Measurements from ENCODE around the gene HAGH.

The HAGH gene

GRCh38 chr16:1789643-1790045 lies 37.0 kb downstream of the HAGH start:
- H3K27ac Mint-ChIP-seq = no peak overlapping the region
- H3K36me3 Mint-ChIP-seq (ENCODE audit: low read depth) = peaks cover 48% of the 10 kb centered on the region

DNA sequence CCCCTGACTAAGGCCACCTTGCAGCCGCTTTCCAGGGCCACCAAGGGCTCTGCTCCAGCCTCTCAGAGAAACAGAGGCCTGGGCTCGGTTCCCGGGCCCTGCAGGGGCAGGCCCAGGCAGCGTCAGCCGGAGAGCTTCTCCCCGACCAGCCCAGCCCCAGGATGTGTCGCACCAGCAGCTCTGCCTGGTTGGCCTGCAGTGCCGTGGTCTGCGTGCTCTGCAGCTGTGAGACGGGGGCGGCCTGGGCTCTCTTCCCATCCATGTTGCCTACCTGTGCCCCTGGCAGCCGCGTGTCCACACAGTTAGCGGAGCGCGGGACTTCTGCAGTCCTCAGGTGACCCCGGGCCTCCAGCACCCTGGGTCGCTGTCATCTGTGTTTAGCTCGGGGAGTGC lies 37.9 kb downstream of the HAGH start:
- peaks cover 16% of the 10 kb centered on the region for H3K4me1 Mint-ChIP-seq (ENCODE audit: low read depth)
- no peak overlapping the region for H3K4me3 Mint-ChIP-seq
- no peak overlapping the region for H3K27ac Mint-ChIP-seq
- H3K36me3 Mint-ChIP-seq (ENCODE audit: low read depth) = peaks cover 51% of the 10 kb centered on the region
- H3K27me3 Mint-ChIP-seq = no peaks in the 10 kb centered on the region
- peak; percentile 26 for DNase-seq
- H3K9me3 Mint-ChIP-seq = no peaks in the 10 kb centered on the region

More at GRCh38 chr16:1789643-1790045, 37.0 kb downstream of the HAGH start:
- DNase-seq = no peak
- Mint-ChIP-seq H3K27me3 (no peaks in the 10 kb centered on the region), H3K4me3 (no peak overlapping the region), H3K9me3 (no peaks in the 10 kb centered on the region), H3K4me1 (ENCODE audit: low read depth) (peaks cover 11% of the 10 kb centered on the region)

- DNase-seq = no peak
- Mint-ChIP-seq H3K36me3 (ENCODE audit: low read depth) (peaks cover 55% of the 10 kb centered on the region), H3K4me3 (no peak overlapping the region)
Observed at GRCh38 chr16:1788095-1788707, 38.4 kb downstream of the HAGH start.

GRCh38 chr16:1787322-1788094 lies 39.1 kb downstream of the HAGH start:
- Mint-ChIP-seq H3K4me1 (ENCODE audit: low read depth) (peaks cover 20% of the 10 kb centered on the region), H3K4me3 (no peak overlapping the region), H3K36me3 (ENCODE audit: low read depth) (peaks cover 57% of the 10 kb centered on the region), H3K9me3 (no peaks in the 10 kb centered on the region), H3K27me3 (no peaks in the 10 kb centered on the region), H3K27ac (no peak overlapping the region)
- DNase-seq = no peak

More at GRCh38 chr16:1788095-1788707, 38.4 kb downstream of the HAGH start:
- H3K27me3 Mint-ChIP-seq = no peaks in the 10 kb centered on the region
- H3K27ac Mint-ChIP-seq = no peak overlapping the region
- no peaks in the 10 kb centered on the region for H3K9me3 Mint-ChIP-seq
- peaks cover 19% of the 10 kb centered on the region for H3K4me1 Mint-ChIP-seq (ENCODE audit: low read depth)

GRCh38 chr16:1787056-1787321 lies 39.6 kb downstream of the HAGH start:
- H3K27ac Mint-ChIP-seq = no peak overlapping the region
- no peaks in the 10 kb centered on the region for H3K9me3 Mint-ChIP-seq
- DNase-seq = no peak
- H3K36me3 Mint-ChIP-seq (ENCODE audit: low read depth) = peaks cover 57% of the 10 kb centered on the region
- H3K4me1 Mint-ChIP-seq (ENCODE audit: low read depth) = peaks cover 20% of the 10 kb centered on the region
- no peak overlapping the region for H3K4me3 Mint-ChIP-seq
- H3K27me3 Mint-ChIP-seq = no peaks in the 10 kb centered on the region

- no peak overlapping the region for H3K4me3 Mint-ChIP-seq
- no peak overlapping the region for H3K27ac Mint-ChIP-seq
- no peak for DNase-seq
Observed at GRCh38 chr16:1786242-1787055, 40.2 kb downstream of the HAGH start.

DNA sequence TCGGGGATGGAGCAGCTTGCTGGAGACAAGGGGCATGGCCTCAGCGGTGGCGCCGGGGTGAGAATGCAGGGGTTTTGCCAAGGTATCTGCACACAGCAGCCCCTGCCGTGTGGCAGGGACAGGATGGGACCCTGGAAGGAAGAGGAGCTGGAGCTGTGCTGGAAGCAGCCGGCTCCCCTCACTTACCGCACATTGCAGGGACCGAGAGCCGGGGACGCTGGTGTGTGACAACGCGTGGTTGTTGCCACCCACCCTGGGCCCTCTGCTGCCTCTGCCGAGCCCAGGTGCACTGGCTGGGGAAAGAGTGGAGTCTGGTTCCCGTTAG lies 40.8 kb downstream of the HAGH start:
- H3K4me3 Mint-ChIP-seq = no peak overlapping the region
- H3K9me3 Mint-ChIP-seq = no peaks in the 10 kb centered on the region
- peaks cover 30% of the 10 kb centered on the region for H3K4me1 Mint-ChIP-seq (ENCODE audit: low read depth)
- DNase-seq = no peak
- H3K27ac Mint-ChIP-seq = no peak overlapping the region
- peaks cover 65% of the 10 kb centered on the region for H3K36me3 Mint-ChIP-seq (ENCODE audit: low read depth)
- no peaks in the 10 kb centered on the region for H3K27me3 Mint-ChIP-seq

More at GRCh38 chr16:1786242-1787055, 40.2 kb downstream of the HAGH start:
- H3K27me3 Mint-ChIP-seq = no peaks in the 10 kb centered on the region
- no peaks in the 10 kb centered on the region for H3K9me3 Mint-ChIP-seq
- peaks cover 60% of the 10 kb centered on the region for H3K36me3 Mint-ChIP-seq (ENCODE audit: low read depth)
- peaks cover 24% of the 10 kb centered on the region for H3K4me1 Mint-ChIP-seq (ENCODE audit: low read depth)

DNA sequence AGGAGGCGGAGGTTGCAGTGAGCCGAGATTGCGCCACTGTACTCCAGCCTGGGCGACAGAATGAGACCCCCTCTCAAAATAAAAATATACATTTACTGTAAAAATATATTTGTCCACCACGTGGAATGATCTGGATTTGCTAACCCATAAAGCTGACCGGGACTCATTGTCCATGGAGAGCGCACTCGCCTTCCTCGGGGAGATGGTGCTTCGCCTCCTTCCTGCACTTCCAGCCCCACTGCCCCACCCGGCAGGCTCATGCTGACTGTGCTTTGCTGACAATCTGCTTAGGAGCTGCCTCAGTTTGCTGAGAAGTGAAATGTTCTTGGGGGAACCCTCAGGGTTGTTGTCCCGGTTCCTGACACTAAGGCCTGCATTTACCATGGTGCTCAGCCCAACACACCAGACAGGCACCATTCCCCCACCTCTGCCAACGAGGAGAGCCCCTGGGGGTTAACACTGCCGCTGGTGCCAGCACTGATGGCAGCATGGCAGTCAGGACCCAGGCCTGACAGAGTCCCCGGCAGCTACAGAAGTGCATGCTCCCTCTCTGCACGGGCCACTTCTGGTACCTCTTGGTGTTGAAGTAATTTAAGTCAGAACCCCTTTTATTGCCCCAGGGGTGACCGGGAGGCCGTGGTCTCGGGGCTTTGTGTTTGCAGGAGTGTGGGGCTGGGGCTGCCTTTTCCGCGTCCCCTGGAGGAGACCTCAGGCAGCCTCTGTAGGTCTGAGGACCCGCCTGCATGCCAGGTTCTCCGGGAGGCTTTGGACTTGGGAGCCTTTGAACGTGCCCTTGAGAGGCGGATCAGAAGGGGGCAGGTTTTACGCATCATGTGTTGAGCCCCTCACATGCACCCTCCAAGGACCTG lies 41.4 kb downstream of the HAGH start:
- Mint-ChIP-seq H3K4me1 (ENCODE audit: low read depth) (peaks cover 30% of the 10 kb centered on the region), H3K36me3 (ENCODE audit: low read depth) (peaks cover 62% of the 10 kb centered on the region), H3K4me3 (peak overlapping the region; percentile 63), H3K27me3 (no peaks in the 10 kb centered on the region), H3K9me3 (no peaks in the 10 kb centered on the region), H3K27ac (peak overlapping the region; percentile 75)
- DNase-seq = no peak

GRCh38 chr16:1782408-1783264 lies 44.0 kb downstream of the HAGH start, which contains the start of the genes NUBP2 and SPSB3:
Gene NUBP2, plus strand, starts transcription at chr16:1782960. Its CDS starts 61 bp downstream, at chr16:1783021.
Gene SPSB3, minus strand, starts transcription at chr16:1782571. Its CDS starts 1,088 bp downstream, at chr16:1781483.
- H3K27me3 Mint-ChIP-seq = no peaks in the 10 kb centered on the region
- DNase-seq = peak; percentile 96
- H3K36me3 Mint-ChIP-seq (ENCODE audit: low read depth) = peaks cover 55% of the 10 kb centered on the region
- H3K9me3 Mint-ChIP-seq = no peaks in the 10 kb centered on the region
- peak within 1 kb of the TSS; percentile 93 for H3K27ac Mint-ChIP-seq
- peaks cover 29% of the 10 kb centered on the region for H3K4me1 Mint-ChIP-seq (ENCODE audit: low read depth)
- peak within 1 kb of the TSS; percentile 95 for H3K4me3 Mint-ChIP-seq

DNA sequence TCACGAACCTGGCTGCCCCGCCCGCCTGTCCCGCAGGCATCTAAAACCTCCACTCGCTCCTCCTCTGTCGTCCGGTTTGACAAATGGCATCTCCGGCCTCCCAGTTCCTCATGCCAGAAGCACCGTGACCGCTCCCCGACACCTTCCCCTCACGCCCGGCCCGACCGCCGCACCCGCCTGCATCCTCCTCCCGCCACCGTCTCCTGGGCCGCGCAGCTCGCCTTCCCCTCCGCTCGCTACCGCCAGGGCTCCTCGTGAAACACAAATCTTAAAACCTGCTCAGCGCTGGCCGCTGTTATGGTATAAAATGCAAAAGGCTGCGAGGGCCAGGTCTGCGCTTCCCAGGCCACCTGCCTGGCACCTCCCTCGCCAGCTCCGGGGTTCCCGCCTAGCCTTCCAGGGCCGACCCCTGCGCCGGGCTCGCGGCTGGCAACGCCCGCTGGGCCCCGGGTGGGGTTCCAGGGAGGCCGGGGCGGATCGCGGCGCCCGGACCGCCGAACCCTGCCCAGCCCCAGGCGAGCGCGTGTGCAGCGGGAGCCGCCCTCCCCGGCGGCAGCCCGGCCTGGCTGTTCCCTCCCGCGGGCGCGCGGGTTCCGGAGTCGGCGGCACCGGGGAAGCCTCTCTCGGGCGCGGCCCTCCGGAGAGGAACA lies 44.7 kb downstream of the HAGH start:
- Mint-ChIP-seq H3K36me3 (ENCODE audit: low read depth) (peaks cover 53% of the 10 kb centered on the region), H3K4me3 (peak overlapping the region; percentile 95), H3K27me3 (no peaks in the 10 kb centered on the region), H3K27ac (peak overlapping the region; percentile 92), H3K4me1 (ENCODE audit: low read depth) (peaks cover 29% of the 10 kb centered on the region), H3K9me3 (no peaks in the 10 kb centered on the region)
- DNase-seq = no peak

- Mint-ChIP-seq H3K27ac (peak overlapping the region; percentile 92), H3K9me3 (no peaks in the 10 kb centered on the region), H3K36me3 (ENCODE audit: low read depth) (peaks cover 54% of the 10 kb centered on the region), H3K4me3 (peak overlapping the region; percentile 84), H3K27me3 (no peaks in the 10 kb centered on the region), H3K4me1 (ENCODE audit: low read depth) (peaks cover 29% of the 10 kb centered on the region)
- DNase-seq = no peak
Observed at GRCh38 chr16:1781254-1781653, 45.4 kb downstream of the HAGH start.

GRCh38 chr16:1780677-1781072 lies 46.0 kb downstream of the HAGH start:
- DNase-seq = no peak
- H3K4me1 Mint-ChIP-seq (ENCODE audit: low read depth) = peaks cover 28% of the 10 kb centered on the region
- peaks cover 50% of the 10 kb centered on the region for H3K36me3 Mint-ChIP-seq (ENCODE audit: low read depth)
- peak overlapping the region; percentile 84 for H3K4me3 Mint-ChIP-seq
- no peaks in the 10 kb centered on the region for H3K27me3 Mint-ChIP-seq
- no peaks in the 10 kb centered on the region for H3K9me3 Mint-ChIP-seq
- peak overlapping the region; percentile 92 for H3K27ac Mint-ChIP-seq
